Ramos (cell line): Measurements from ENCODE around the gene SNX32.

Experiments used
- in situ Hi-C: fragments of 300-500 bp; cut with MboI; formaldehyde crosslinking; loops from one replicate; pipeline ENCODE4 v1.14.3; 2022; ENCODE audit warnings: low sequenced_read_pairs; ENCODE audit not compliant: unreplicated experiment

SNX32 gene

GRCh38 chr11:65854852-65855837, 21.4 kb downstream of the SNX32 start:
- in situ Hi-C loops = no loop called here

- in situ Hi-C loops = no loop called here
Observed at GRCh38 chr11:65855927-65856363, 22.2 kb downstream of the SNX32 start.

GRCh38 chr11:65856689-65857499, 23.1 kb downstream of the SNX32 start:
- in situ Hi-C loops = no loop called here

GRCh38 chr11:65857500-65857852, 23.7 kb downstream of the SNX32 start:
- in situ Hi-C loops = no loop called here

GRCh38 chr11:65857853-65858680, 24.3 kb downstream of the SNX32 start, which contains the start of gene CFL1:
TSS of gene CFL1 (minus strand) at chr11:65858180. CDS start at chr11:65858099, 81 bp downstream.
- in situ Hi-C loops = no loop called here

GRCh38 chr11:65858681-65859087, 24.9 kb downstream of the SNX32 start:
- in situ Hi-C loops = no loop called here

- in situ Hi-C loops = no loop called here
Observed at GRCh38 chr11:65859095-65859811, 25.5 kb downstream of the SNX32 start.

GRCh38 chr11:65859812-65860277, 26.1 kb downstream of the SNX32 start:
- in situ Hi-C loops = no loop called here

- in situ Hi-C loops = no loop called here
Observed at GRCh38 chr11:65860278-65861164, 26.8 kb downstream of the SNX32 start, which contains the start of gene MUS81. TSS of gene MUS81 (plus strand) at chr11:65860433. CDS start at chr11:65860754, 321 bp downstream.

- in situ Hi-C loops = no loop called here
Observed at GRCh38 chr11:65861165-65861505, 27.4 kb downstream of the SNX32 start.

GRCh38 chr11:65861533-65862183, 27.9 kb downstream of the SNX32 start:
- in situ Hi-C loops = no loop called here

GRCh38 chr11:65862191-65862735, 28.5 kb downstream of the SNX32 start:
- in situ Hi-C loops = no loop called here

GRCh38 chr11:65862941-65863888, 29.5 kb downstream of the SNX32 start:
- in situ Hi-C loops = no loop called here

GRCh38 chr11:65863889-65864705, 30.3 kb downstream of the SNX32 start:
- in situ Hi-C loops = no loop called here

- in situ Hi-C loops = no loop called here
Observed at GRCh38 chr11:65864706-65865471, 31.1 kb downstream of the SNX32 start.
